Measurements from ENCODE around the gene RBM19.
"Not testable (repeated sequence)": the region's sequence is repeated elsewhere in the genome, so short reads cannot be mapped to it uniquely, and the experiment has no call there.

Gene RBM19

DNA sequence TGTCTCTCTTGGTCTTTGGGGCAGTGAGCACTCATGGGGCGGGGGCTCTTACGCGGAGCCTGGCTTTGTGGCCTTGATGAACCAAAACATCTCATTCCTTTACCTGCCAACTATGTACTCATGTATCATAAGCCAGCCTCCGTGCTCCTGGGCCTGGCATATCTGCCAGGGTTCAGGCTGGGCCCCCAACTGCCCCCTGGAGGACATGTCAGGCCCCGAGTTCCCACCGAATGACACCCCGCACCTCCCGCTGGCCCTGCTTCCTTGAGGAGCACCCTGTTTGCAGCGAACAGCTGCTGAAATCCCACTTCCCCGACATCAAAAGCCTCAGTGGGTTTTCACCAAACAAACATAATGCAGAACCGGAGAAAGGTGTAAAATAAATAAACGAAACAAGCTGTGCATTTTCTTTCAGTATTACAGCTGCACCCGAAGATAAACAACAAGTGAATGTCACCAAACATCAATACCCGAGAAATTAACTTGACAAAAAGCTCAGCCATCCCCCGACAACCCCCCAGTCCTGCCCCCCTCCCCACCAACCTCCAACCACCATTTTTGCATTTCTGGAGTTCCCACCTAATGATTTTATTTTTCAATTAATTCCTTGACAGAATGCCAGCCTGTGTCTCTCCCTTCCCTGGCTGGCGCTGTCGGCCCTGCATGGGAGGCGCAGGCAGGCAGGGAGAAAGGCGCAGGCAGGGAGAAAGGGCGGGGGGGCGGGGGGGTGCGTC lies 139.2 kb downstream of the RBM19 start:
- no peak for DNase-seq

- DNase-seq, result no peak
These were observed 140.4 kb downstream of the RBM19 start for GRCh38 chr12:113825705-113826104.

DNA sequence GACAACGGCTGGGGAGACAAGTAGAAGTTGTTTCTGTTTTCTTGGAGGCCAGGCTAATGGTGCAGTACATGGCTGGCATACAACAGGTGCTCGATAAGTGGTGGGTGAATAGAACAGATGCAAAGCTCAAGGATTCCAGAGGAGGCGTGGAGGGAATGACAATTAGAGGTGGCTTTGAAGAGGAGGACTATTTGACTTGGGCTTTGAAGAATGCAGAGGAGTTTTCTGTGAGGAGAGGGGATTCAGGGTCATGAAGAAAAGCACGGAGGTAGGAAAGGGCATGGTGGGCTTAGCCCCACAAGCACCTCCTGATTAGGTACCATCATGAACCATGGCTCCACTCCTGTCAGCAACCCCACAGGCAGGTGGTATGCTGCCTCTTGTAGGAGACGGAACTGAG lies 142.3 kb downstream of the RBM19 start:
- no peak for DNase-seq

- DNase-seq, result no peak
These were observed 143.1 kb downstream of the RBM19 start for GRCh38 chr12:113823016-113823415.

DNA sequence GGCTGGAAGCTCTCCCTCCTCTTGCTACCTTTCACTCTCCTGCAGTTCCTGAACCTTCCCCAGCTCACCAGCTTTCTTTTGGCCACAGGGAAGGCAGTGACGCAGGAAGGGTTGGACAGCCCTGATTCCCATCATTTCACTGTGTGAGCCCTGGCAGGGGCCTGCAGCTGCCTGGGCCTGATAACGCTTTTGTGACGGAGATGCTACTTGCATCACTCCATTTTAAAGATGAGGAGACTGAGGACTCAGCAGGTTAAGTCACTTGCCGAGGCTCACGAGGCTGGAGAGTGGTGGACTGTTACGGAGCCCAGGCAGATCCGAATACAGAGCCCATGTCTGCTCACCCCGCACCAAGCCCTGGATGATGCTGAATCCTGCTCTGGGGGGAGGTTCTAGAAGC lies 145.3 kb downstream of the RBM19 start:
- no peak for DNase-seq

GRCh38 chr12:113820309-113820708 lies 145.8 kb downstream of the RBM19 start:
- no peak for DNase-seq

DNA sequence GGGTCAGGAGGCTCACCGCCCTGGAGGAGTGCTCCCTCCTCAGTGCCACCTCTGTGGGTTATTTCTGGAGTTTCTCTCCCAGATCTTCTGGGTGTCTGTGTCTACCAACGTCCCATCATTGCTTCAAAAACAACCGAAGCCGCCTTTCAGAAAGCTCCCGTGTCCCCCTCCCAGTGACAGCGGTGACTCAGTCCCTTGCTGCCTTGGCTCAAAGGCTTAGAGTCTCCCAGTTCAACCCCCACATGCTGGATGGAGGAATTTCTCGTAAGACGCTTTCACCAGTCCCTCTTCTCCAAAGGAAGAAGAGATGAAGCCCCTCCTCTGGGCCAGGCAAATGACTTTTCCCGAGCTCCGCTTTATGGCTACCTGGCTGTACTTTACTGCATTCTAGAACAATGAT lies 146.6 kb downstream of the RBM19 start:
- DNase-seq, result no peak

- DNase-seq, result no peak
These were observed 147.3 kb downstream of the RBM19 start for GRCh38 chr12:113818833-113819232.

- no peak for DNase-seq
These were observed 147.8 kb downstream of the RBM19 start for GRCh38 chr12:113818283-113818682.

- no peak for DNase-seq
These were observed 149.3 kb downstream of the RBM19 start for GRCh38 chr12:113816866-113817265.

DNA sequence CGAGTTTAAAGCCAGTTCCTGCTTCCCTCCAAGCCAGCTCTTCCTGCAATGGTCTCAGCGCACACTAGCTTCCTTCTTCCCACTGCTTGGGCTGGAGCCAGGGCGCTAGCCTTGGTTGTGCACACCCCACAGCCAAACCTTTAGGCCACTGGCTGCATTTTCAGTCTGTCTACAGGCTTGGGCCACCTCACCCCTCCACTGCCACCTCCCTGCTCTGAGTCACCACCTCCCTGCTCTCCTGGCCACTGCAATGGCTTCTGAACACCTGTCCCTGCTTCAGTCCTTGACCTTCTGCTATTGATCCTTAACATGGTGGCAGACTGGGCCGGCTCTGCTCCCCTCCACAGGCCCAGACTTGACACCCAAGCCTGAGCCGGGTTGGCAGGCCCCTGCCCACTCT lies 151.1 kb downstream of the RBM19 start:
- no peak for DNase-seq

- DNase-seq, result no peak
These were observed 152.9 kb downstream of the RBM19 start for GRCh38 chr12:113813229-113813541.

DNA sequence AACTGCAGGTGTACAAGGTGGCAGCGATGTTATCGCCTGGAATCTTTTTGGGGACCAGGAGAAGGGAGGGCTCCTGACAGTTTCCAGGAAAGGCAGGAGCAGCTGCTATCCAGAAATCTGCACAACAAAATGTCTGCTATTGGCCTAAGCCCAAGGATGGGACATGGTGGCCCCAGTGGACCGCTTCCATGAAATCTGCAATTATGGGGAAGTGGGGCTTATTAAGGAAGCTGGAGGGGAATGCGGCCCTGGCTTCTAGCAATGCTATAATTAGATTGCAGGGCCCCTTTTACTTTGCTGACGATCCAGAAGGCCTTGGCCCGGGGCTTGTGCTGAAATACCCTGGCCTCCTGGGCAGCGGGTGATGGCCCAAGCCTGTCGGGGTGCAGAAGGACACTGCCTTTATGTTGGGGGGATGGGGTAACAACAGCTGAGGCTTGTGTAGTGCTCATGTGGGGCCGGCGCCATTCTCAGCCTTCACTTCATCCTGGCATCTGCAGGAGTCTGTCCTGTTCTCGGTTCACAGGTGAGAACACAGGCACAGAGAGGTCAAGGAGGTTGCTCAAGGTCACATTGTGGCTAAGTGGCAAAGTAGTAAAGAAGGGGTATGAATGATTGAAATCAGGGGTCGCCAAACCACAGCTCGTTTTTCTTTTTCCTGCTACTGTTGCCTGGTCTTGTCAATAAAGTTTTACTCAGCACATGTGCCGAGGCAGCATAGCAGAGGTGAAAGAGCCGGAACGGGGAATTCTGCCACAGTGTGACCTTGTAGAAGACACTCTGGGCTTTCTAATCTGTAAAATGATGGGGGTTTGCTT lies 153.5 kb downstream of the RBM19 start:
- DNase-seq, result no peak

DNA sequence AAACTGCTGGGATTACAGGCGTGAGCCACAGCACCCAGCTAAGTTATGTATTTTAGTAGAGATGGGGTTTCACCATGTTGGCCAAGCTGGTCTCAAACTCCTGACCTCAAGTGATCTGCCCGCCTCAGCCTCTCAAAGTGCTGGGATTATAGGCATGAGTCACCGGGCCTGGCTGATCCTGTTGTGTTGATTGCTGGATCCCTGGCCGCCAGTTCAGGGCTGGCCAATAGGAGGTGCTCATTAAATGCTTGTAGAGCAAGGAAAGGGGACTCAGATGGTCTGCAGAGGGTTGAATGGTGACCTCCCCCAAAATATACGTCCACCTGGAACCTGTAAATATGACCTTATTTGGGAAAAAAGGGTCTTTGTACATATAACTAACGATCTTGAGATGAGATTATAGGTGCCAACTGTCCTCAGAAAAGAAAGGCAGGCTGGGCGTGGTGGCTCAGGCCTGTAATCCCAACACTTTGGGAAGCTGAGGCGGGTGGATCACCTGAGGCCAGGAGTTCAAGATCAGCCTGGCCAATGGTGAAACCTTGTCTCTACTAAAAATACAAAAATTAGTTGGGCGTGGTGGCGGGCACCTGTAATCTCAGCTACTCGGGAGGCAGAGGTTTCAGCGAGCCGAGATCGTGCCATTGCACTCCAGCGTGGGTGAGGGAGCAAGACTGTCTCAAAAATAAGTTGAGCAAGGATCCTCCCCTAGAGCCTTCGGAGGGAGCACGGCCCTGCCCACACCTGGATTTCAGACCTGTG lies 156.5 kb downstream of the RBM19 start:
- not testable (repeated sequence) for DNase-seq

DNA sequence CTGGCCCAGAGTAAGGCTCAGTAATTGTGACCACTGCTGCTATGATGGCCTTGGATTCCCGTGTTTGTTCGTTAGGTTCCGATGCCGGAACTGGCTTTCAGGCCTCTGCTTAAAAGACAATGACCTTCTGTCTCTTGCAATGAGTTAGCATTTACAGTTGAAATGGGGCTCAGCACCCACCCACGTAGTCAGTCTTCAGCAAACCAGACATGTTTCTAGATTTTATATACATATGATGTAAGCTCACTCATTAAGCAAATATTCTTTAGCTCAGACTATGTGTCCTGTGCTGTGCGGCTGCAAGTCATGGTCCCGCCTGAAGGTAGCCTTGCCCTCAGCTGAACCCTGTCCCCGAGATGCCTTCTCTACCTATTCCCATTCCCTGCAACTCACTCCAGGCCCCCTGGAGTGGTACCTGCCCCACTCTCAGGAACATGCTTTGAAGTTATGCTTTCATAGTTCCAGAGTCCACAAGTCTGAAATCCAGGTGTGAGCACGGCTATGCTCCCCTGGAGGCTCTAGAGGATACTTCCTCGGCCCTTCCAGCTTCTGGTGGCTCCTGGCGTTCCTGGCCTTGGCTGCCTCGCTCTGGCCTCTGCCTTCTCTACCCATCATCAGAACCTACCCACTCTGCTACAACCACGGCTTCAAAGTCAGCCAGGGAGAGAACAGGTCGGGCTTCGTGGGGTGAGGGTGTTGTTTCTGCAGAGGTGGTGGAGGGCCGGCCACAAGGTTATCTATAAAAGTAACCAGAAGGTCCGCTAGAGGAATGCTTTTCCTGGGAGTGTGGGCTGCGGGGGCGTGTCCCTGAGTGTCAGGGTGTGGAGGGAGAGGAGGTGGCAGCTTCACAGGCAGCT lies 157.8 kb downstream of the RBM19 start:
- no peak for DNase-seq

DNA sequence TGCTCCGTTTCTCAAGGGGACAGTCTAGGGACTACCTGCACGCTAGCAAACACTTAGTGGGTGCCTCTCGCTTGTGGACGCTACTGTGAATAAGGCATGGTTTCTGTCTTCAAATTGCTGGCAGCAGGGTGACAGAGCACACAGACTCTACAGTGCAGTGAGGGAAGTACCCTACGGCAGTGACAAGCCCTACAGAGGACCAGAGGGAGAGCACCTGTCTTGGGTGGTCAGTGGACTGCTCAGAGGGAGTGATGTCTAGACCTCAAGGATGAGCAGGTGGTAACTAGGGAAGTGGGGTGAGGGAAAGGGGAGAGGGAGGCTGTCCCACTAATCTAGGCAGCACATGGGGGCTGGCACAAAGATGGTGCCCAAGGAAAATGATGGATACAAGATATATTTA lies 160.5 kb downstream of the RBM19 start:
- no peak for DNase-seq

DNA sequence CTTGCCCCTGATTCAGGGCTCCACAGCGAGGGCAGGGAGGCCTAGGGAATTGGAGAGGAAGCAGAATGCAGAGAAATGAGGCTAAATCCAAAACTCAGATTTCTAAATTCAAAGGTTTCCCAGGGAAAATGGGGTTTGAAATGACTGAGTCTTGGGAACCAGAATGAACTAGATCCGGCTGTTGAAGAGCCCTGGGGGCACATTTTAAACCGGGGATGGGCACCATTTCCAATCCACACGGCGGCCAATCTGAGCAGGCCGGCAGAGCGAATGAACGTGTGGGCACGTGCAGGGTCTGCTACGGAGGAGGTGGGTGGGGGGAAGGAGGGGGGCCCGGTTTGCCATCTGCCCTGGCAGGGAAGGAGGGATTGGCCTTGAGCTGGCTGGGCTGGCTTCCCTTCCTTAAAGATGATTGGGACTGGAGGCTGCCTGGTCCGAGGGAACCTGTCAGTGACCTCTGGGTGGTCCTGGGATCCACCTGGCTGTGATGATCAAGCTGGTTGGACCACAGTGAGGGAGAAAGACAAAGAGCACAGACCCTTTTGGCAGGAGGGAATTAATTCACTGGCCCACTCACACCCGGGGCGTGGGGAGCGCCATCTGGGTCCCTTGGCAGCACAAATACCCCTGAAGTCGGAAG lies 161.0 kb downstream of the RBM19 start:
- DNase-seq, result no peak

DNA sequence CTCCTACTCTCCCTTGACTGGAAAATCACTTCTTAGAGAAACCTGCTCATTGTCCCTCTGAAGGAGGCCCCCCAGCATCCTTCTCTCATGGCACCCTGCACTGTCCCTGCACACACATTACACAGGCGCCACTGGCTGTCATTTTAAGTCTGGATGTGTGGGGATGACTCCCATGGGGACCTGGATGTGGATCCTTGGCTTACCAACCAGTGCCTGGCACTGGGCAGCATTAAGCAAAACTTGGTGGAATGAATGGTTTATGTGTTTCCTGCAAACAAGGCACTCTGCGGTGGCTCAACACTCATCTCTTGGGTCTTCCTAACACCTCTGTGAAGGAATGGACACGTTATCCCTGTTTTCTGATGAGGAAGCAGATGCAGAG lies 162.4 kb downstream of the RBM19 start:
- DNase-seq, result no peak

GRCh38 chr12:113802966-113803758 lies 163.0 kb downstream of the RBM19 start:
- DNase-seq, result no peak

DNA sequence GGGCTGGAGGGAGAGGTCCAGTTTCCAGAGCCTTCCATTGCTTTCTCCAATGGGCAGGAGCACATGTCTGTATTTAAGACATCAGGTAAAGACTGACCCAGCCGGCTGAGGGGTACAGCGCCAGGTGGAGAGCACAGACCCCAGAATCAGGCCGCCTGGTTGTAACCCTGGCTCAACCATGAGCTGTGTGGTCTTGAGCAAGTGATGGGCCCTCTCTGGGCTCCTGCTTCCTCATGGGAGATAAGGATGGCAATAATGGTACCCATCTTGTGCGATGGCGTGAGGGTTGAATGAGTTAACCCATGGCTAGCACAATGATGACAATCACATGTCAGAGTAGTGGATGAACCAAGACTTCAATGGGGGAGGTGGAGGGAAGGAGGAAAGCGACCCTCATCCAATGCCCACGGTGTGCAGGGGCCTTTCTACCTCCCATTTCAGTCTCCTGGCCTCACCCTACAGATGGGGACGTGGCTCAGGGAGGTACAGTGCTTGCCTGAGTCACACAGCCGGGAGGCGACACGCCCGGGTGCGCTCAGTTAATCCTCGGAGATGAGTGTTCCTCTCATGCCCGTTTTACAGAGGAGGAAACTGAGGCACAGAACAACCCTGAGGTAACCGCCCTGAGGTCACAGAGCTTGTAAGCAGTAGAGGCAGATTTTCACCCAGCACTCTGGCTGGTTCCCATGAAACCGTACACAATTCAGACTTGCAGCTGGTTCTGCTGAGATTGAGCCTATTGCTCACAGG lies 163.9 kb downstream of the RBM19 start:
- no peak for DNase-seq

DNA sequence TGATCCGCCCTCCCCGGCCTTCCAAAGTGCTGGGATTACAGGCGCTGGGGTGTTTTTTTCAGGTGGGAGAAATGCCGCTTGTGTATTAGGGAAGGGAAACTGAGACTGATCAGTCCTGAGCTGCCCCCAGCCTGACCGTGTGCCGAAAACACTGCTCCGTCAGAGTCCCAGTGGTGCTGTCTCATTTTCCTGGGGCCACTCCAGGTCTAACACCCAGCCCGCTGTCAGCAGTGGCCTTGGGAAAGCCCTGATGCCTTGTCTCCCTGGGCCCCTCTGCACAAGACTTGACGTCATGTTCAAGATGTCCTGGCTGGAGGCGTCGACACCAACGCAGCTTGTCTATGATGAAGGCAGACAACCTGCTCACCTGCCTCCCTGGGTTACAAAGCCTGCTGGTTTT lies 165.9 kb downstream of the RBM19 start:
- DNase-seq, result no peak
